Measurements from ENCODE around the gene IL19. TPM values are rescaled to one million over a fixed set of nuclear protein-coding genes. Genes with fewer than 3 reads are reported as not detected.

The IL19 gene
- total and polyA plus RNA-seq, 2 experiments from 2014 or later, result 0.37 TPM; not detected in 1

- no peak overlapping the region for H2AFZ ChIP-seq
- TF ChIP-seq EZH2phosphoT487 (IDR thresholded peaks at IDR 0.05; ENCODE audit: low read depth, severe bottlenecking, unreplicated experiment) (no peak), CTCF (IDR thresholded peaks at IDR 0.05; ENCODE audit: poor library complexity) (no peak)
Observed at GRCh38 chr1:206745301-206745700, 25.3 kb upstream of the IL19 start.

GRCh38 chr1:206748348-206749030 lies 22.1 kb upstream of the IL19 start:
- no peak for DNase-seq (ENCODE audit: low spot score)
- H3K27me3 ChIP-seq, result peaks cover 7% of the 10 kb centered on the region
- 84% methylated on average over 3 of the region's 3 CpGs for WGBS (ENCODE audit: low lambda C conversion rate, missing lambda C conversion rate)
- no peaks in the 10 kb centered on the region for H3K4me1 ChIP-seq (ENCODE audit: insufficient read depth)
- H4K20me1 ChIP-seq (ENCODE audit: insufficient read depth, poor library complexity, severe bottlenecking), result no peaks in the 10 kb centered on the region
- no peak overlapping the region for H3K4me2 ChIP-seq
- no peaks in the 10 kb centered on the region for H3K79me2 ChIP-seq
- H3K27ac ChIP-seq, result no peak overlapping the region
- no peak overlapping the region for H2AFZ ChIP-seq
- no peak for TF ChIP-seq EZH2 (IDR thresholded peaks at IDR 0.05; ENCODE audit: borderline replicate concordance)
- TF ChIP-seq CTCF (IDR thresholded peaks at IDR 0.05; ENCODE audit: poor library complexity), result no peak
- TF ChIP-seq EZH2phosphoT487 (IDR thresholded peaks at IDR 0.05; ENCODE audit: low read depth, severe bottlenecking, unreplicated experiment), result no peak
- H3K9me3 ChIP-seq (ENCODE audit: low read depth), result no peaks in the 10 kb centered on the region
- H3K36me3 ChIP-seq (replicated peaks; ENCODE audit: insufficient read depth, low read depth), result no peaks in the 10 kb centered on the region
- no peak overlapping the region for H3K4me3 ChIP-seq
- no peaks in the 10 kb centered on the region for H3K9me2 ChIP-seq (replicated peaks; ENCODE audit: insufficient read depth)

More at GRCh38 chr1:206745301-206745700, 25.3 kb upstream of the IL19 start:
- H3K27me3 ChIP-seq, result peaks cover 4% of the 10 kb centered on the region
- no peak overlapping the region for H3K4me2 ChIP-seq
- no peak for DNase-seq (ENCODE audit: low spot score)
- 95% methylated on average over 1 of the region's 1 CpG for WGBS (ENCODE audit: low lambda C conversion rate, missing lambda C conversion rate)
- H3K9me2 ChIP-seq (replicated peaks; ENCODE audit: insufficient read depth), result no peaks in the 10 kb centered on the region
- H3K27ac ChIP-seq, result no peak overlapping the region
- H3K9me3 ChIP-seq (ENCODE audit: low read depth), result no peaks in the 10 kb centered on the region
- H4K20me1 ChIP-seq (ENCODE audit: insufficient read depth, poor library complexity, severe bottlenecking), result no peaks in the 10 kb centered on the region
- no peaks in the 10 kb centered on the region for H3K36me3 ChIP-seq (replicated peaks; ENCODE audit: insufficient read depth, low read depth)
- H3K4me3 ChIP-seq, result no peak overlapping the region
- no peaks in the 10 kb centered on the region for H3K4me1 ChIP-seq (ENCODE audit: insufficient read depth)
- no peaks in the 10 kb centered on the region for H3K79me2 ChIP-seq

GRCh38 chr1:206751891-206752290 lies 18.7 kb upstream of the IL19 start:
- H3K4me2 ChIP-seq, result no peak overlapping the region
- no peaks in the 10 kb centered on the region for H3K9me2 ChIP-seq (replicated peaks; ENCODE audit: insufficient read depth)
- no peaks in the 10 kb centered on the region for H4K20me1 ChIP-seq (ENCODE audit: insufficient read depth, poor library complexity, severe bottlenecking)
- H3K27ac ChIP-seq, result no peak overlapping the region
- no peak for DNase-seq (ENCODE audit: low spot score)
- H3K4me3 ChIP-seq, result no peak overlapping the region
- H3K4me1 ChIP-seq (ENCODE audit: insufficient read depth), result no peaks in the 10 kb centered on the region
- WGBS (ENCODE audit: low lambda C conversion rate, missing lambda C conversion rate), result 67% methylated on average over 5 of the region's 5 CpGs
- no peaks in the 10 kb centered on the region for H3K9me3 ChIP-seq (ENCODE audit: low read depth)
- H3K27me3 ChIP-seq, result peaks cover 7% of the 10 kb centered on the region
- no peaks in the 10 kb centered on the region for H3K79me2 ChIP-seq
- TF ChIP-seq CTCF (IDR thresholded peaks at IDR 0.05; ENCODE audit: poor library complexity) (no peak), EZH2 (IDR thresholded peaks at IDR 0.05; ENCODE audit: borderline replicate concordance) (no peak), EZH2phosphoT487 (IDR thresholded peaks at IDR 0.05; ENCODE audit: low read depth, severe bottlenecking, unreplicated experiment) (no peak)
- H3K36me3 ChIP-seq (replicated peaks; ENCODE audit: insufficient read depth, low read depth), result no peaks in the 10 kb centered on the region
- no peak overlapping the region for H2AFZ ChIP-seq

Data from hepatocyte (in vitro differentiated cells).